NCI-H748 treated with DMSO at 0.1 percent for 48 hours (cell line): Measurements from ENCODE around the gene RDH5.

ENCODE experiments used
- DNase-seq: peaks from one replicate; lab custom pipeline; 2025; lab: John Stamatoyannopoulos, UW

RDH5 gene

DNA sequence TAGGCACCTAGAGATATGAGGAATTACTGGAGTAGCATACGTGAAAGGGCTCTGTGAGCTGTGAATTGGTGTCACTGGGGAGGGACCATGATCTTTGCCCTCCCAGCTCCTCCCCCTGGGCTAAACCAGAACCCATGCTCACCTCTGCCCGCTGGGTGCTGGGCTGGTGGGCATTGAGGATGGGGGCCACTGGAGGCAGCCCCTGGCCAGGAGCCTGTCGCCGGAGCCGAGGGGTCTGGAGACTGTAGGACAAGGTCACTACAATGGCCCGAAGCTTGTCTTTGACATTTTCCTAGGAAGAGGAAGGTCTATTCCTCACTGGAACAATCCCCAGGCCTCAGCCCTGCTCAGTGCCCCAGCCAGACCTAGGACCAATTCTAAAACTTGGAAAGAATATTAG, 24.1 kb upstream of the RDH5 start:
- no peak for DNase-seq

DNA sequence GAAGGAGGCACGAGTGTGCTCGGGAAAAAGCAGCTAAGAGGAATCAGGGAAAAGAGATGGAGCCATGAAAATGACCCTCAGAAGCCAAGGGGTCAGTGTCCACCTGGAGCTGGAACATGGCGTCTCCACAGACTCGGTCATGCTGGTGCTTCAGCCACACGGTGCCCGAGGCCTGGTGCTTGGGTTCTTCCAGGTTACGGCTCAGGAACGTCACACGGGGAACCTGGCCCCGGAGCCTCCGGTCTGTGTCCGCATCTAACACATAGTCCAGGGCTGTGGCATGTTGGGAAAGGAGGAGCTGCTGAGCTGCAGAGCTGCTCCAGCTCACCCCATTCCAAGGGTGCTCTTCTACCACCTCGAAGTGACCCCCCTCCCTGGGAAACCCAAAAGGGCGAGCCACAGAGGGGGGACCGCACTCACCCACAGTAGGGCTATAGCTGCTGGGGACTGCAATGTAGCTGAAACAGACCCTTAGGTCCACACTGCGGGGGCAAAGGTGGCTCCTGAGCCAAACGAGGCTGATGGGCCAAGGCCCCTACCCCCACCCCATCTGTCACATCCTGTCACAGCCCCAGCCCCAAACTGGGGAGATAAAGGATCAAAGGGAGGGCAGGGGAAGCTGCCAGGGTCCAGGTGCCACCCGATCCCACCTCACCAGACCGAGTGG, 23.3 kb upstream of the RDH5 start:
- no peak for DNase-seq

DNA sequence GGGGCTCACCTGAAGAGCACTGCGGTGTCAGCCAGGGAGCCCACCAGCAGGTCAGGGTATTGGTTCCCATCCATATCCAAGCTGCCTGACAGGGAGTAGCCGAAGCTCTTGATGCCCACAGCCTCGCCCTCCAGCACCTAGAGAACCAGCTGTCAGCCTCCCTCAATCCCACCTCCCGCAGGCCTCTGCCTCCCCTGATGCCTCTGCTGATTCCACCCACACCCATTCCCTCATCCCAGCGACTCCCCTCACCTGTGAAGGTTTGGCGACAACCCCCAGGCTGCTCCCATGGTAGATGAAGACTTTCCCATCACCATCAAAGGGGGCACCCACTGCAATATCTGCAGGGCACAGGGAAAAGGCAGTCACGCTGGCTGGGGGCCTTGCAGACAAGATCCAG, 22.5 kb upstream of the RDH5 start:
- no peak for DNase-seq

DNA sequence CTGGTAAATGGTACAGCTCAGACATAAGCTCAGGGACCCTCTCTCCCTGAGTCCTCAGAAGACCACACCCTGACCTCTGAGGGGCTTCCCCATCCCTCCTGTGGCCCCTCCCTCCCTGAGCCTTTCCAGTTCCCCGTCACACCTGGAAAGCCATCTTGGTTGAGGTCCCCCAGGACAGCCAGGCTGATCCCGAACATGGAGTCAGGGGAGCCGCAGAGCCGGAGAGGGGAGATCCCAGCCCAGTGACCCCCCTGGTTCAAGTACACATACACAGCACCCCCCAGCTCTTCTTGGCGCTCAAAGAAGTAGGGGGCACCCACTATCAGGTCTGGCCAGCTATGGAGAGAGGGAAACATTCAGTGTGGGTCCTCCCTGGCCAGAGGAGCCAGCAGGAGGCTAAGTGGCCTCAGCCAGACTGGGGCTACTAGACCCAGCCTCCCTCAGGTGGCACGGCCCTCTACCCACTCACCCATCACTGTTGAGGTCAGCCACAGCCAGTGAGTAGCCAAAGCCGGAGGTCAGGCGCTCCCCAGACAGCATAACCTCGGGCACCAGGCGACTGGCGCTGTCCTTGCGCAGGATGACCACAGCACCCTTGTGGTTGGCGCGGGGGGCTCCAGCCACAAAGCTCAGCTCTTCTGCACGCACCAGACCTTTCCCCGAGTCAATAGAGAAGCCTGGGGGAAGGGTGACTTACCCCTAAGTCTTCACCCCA, 21.8 kb upstream of the RDH5 start:
- DNase-seq, result no peak

DNA sequence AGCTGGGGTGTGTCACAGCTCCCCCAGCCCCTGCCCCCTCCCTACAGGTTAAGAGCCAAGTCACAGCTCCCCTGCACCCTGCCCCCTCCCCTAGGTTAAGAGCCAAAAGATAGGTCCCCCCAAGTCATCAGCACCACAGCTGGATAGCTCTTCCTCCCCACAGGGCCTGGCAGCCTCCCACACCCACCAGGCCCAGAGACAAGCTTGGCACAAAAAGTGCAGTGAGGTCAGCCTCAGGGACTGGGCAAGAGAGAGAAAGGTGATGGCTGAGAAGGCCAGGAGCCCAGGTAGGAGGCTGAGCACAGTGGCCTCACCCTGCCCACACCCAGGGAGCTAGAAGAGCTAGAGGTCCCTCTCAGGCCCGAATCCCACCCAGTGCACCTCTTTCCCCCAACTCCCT, 21.2 kb upstream of the RDH5 start:
- no peak for DNase-seq

DNA sequence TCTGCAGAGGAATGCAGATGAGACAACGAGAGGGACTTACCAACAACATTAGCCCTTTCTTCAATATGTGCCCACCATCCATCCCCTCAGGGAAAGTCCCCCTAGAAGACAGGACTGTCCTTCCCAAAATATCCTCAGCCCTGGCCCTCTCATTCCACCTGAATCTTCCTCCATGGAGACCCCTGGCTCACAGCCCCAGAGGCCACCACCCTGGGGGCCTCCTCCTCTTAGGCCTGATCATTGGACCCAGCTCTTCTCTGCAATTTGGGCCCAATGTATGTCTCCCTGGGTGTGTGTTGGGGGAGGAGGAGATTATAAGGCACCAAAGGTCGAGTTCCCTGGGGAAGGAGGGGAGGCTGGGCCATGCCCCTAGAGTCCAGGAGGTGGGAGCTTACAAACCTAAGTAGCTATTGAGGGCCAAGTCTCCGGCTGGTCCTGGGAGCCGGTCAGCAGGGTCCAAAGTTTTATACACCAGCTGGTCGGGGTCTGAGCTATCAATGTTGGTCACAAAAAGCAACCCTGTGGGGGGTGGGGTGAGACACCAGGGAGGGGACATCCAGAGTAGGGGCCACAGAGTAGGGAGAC, 20.6 kb upstream of the RDH5 start:
- no peak for DNase-seq

DNA sequence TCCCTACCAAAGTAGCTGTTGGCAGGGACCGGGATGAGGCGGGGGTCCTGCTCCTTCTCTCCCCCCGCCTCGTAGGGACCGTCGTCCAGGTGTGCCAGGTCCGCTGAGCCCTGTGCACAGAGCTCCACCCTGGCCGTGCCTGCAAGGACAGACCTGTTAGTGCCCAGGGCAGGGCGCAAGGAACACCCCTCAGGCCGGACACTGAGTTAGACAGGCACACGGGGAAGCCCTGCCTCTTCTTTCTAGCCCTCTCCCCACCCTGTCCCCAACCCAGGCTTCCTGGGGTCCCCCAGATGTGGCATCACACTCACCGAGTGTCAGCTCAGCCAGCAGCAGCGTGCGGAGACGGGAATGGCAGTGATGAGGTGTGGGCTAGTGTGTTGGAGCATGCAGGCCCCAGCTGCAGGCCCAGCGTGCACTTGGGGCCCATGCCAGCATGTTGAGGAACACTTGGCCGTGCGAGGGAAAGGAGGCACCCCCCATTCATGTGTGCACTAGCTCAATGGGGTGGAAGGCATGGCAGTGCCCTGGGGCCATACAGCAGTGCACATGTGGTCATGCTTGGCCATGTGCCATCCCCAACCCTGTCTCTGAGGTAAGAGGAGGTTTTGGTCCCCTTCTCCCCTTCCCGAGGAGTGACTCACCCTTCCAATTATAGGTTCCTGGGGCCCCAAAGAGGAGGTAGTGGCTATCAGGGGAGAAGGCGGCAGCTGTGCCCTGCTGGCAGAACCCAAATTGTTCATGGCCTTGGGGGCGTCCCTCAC, 19.8 kb upstream of the RDH5 start:
- DNase-seq, result no peak

DNA sequence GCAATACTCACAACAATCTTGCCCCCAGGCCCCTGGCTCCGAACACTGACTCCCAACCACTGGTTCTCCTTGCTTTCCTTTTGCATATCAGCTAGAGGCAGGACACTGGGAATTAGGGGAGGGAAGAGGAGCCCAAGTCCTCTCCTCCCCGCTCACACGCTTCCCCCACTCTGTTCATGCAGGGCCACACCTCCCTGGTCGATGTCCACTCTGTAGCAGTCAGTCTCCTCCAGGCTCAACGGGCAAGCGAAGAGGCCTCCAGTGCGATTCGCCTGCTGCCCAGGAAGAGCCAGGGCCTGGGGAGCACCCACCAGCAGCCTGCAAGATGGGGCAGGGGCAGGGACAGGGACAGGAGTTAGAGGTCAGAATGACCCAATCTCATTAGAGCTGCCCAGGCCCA, 17.3 kb upstream of the RDH5 start:
- DNase-seq, result no peak

DNA sequence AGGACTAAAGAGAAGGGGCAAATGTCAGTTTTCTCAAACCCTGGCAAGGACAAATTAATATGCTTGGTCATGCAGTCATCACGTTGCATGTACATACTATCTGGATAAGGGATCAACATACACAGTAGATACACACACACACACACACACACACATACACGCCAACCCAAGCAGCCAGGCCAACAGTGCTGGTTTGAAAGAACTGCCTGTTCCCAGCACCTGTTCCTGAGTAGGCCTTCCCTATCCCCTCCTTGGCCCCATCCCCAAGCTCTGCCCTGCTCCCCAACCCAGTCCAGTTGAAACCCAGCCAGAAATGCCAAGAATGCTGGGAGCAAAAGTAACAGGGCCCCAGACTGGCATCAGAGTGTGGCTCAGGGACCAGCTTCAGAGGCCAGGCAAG, 16.9 kb upstream of the RDH5 start:
- no peak for DNase-seq

DNA sequence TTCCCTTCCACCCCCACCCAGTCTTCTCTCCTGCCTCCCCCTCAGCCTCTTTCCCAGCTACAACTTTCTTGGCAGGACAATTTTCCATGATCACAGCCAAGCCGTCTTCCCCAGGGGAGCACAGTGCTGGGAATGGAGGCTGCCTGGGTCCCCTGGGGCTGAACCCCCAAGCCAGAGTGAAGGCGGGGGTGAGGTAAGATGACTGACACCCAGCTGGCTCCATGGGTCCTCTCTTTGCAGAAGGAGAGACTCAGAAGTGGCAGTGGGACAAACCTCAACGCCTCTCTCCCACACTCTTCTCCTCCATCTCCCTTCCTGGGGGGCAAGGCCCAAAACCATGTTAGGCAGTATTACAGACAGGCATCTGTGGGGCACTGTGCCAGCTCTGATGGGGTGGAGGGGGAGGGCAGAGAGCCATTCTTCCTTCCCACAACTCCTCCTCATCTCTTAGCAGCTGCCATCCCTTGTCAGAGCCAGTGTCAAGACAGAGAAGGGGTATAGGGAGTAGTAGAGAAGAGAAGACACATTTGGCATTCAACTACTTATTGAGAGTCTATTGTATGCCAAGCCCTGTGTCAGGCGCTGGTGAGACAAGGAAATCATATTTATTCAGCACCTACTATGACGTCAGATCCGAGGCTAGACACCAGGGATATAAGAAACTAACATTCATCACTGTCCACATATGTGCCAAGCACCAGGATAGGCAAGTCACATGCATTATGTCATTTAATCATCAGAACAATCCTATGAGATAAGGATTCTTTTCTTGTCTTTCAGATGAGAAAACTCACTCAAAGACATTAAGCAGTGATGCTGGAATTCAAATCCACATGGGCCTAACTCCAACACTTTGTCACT, 16.1 kb upstream of the RDH5 start:
- DNase-seq, result no peak

DNA sequence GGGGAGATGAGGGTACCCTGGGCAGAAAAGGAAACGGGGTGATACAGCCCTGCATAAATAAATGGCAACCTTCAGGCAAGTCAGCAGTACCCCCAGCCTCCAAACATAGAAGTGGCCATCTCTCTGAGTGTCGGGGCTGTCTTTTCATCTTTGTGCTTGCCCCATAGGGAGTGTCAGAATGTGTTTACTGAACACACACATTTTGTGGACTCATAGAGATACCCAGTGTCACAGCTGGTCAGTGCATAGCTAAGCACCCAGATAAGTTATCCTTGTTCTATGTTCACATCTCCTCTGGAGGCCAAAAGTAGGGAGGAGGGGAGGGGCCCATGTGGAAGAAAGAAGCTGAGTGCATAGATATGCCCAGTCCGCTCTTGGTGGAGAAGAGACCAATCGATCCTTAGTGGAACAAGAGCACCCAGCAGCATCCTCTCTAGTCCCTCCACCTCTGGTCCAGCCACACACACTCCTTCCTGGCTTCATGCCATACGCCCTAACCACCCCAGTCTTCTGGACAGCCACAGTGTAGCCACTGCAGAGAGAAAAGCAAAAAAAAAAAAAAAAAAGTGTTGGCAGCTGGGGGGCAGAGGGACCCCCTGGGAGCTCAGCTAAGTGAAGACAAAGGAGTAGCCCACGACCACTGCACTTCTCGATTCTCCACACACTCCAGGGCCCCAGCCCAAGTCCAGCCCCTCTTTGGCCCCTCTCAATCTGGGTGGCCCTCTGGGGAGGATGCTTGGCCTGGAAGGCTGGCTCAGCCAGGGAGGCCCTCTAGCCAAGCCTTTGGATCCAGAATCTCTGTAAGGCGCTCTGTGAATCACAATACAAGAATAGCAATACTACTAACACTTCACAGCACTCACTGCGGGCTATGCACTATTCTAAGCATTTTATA, 15.1 kb upstream of the RDH5 start:
- DNase-seq, result no peak

DNA sequence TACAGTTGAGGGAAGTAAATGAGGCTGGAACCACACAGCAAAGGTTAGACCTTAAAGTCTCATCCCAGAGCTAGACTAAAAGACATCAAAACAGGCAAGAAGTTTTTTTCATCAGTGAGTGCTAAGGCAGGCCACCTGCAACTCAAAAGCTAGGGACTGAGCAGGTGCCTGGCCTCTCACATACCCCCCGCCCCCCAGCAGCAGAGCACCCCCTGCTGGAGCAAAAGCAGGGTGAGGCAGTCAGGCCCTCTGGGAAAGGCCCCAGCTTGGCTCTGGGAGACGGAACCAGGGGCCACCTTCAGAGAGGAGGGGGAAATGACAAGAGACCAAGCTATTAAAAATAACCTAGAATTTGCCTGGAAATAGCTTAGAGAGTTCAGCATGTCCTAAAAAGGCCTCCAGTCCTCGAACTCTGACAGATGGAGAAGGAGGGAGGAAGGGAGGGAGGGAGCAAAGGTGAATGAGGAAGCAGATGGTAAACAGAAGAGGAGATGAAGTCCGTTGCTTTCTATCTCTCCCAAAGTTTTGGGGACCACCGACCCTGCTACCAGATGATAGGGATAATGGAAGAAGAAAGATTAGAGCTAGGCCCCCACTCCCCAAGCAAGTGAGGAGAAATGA, 14.3 kb upstream of the RDH5 start:
- DNase-seq, result no peak

DNA sequence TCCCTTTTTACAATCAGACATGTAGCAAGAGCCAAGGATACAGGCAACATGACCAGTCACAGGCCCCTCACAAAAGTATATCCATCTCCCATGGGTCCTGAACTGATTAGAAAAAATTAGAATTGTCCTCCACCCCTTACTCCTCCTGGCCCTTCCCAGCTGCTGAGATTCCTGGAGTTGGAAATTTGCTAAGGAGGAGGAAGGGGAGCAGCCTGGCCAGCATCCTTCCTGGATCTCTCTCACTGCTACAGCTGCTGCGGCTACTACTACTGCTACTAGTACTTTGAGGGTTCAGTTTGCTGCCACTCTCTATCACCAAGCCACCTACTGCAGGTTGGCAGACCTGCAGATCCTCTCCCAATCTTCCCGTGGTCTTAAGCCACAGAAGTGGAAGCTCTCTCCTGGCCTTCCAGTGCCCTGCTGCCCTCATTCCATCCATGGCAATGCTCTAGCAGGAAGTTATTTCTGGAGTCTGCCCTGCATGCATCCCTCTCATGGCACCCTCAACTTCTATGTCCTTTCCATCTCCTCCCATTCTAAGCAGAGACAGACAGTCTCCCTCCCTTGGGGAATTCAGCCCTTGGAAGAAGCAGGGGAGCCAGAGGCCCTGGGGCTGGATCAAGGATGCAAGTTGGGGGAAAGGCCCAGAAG, 13.5 kb upstream of the RDH5 start:
- DNase-seq, result no peak

DNA sequence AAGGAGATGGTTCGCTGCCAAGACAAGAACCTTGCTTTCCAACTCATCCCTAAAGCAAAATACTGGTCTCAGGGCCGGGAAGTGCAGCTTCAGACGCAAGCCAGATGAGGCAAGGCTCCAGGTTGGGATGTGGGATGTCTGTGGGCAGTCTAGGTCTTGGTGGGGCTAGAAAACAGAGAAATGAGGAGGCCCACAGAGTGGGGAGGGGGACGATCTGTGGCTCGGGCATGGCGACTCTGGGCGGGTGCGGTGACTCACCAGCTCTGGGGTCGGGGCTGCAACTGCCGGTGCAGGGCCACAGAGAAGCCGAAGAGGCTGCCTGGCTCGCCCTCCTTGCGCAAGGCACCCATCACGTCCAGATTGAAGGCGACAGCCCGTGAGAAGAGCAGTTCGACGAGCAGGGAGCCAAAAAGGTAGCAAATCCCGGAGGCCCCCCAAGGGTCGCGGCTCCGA, 12.9 kb upstream of the RDH5 start:
- DNase-seq, result no peak

DNA sequence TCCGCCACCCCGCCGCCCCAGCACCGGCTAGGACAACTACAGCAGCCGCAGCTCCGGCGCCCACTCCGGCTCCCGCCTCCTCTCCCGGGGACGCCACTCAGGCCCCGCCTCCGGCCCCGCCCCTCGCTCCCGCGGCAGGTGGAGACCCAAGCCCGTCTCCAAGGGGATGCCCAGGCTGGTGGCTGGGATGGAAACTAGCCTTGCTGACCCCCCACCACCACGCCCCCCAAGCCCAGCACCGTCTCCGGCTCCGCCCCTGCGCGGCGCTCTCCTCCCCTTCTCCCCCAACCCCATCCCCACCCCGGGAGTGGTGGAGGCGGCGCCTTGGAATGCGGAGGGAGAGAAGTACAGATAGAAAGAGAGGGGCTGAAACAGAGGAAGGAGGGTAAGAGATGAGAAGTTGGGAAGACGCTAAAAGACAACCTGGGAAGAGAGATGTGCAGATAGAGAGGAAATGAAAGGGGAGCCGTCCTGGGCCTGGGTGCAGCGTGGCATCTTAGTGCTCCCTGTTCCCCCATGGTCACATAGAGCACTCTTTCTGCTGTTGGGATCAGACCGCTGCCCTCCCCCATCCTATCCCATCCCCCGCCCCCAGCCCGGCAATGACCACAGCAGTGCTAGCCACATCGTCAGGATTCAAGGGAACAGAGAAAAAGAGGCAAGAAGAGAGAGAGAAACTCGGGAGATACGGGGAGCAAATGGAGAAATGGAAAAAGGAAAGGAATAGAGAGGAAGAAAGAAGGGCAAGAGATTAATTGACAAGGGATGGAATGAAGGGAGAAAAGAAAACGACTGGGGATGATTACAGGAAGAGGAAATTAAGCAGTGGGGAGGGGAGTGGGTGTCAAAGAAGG, 12.1 kb upstream of the RDH5 start, which contains the start of gene ITGA7:
ITGA7 (minus strand) TSS at position 64 of the 854 bp plus-strand sequence. CDS start 222 bp downstream, outside the sequence.
- peak; percentile 78 for DNase-seq

DNA sequence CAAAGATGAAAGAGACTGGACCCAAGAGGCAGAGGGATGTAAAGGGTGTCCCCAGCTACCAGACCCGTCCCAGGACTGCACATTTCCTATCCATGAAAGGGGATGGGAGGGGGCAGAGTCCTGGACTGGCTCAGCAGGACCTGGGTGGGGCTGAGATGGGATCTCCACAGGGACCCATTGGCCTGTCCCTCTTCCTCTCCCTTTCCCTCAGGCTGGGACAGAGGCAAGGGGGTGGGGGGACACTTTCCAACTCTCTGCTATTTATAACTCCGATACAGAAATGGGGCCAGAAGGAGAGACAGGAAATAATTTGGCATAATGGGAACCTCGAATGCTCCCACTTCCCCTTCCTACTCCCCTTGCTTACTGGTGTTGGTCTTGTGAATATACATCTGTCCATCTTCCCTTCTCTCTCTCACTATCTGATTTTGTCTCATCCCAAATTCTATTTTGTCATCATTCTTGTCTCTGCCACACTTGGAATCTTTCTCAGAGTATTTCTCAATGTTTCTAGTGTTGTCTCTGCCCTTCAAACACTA, 11.4 kb upstream of the RDH5 start:
- DNase-seq, result no peak

DNA sequence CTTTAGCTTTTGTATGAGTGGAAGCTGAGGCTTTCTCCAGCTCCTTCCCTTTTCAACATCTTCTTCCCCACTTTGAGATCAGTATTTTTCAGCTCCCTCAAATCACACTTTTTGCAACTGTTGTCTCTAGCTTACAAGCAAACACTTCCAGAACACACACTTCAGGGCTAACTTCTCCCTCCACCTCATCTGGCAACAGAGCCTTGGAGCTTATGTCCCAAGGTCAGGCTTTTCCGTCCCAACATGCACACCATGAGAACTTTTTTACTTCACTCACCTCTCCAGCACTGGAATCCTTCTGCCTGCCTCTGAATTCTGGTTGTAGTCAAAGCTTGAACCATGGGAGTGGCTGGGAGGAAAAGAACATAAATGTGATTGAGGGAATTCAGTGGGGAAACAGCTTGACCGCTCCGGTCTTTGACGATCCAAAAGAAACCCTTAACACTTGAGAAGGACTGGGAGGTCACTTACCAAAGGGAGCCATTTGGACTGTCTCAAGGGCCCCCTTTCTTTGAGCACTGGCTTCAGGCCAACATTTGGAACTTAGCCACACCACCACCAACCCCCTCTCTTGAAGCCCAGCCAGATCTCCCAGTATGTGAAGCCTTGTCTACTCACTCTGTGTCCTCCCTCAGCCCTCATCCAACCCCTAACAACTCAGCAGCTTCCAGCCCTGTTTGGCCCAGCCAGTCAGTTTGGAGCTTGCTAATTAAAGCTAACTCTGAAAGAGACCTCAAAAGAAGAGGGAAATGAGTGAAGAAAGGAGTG, 8.2 kb upstream of the RDH5 start:
- no peak for DNase-seq
